HG03442 (cell line): ENCODE results near the gene PSMB2.
A peak's percentile ranks its signal among the peaks of the same experiment; 100 is the strongest.
"Not testable (repeated sequence)": the region's sequence is repeated elsewhere in the genome, so short reads cannot be mapped to it uniquely, and the experiment has no call there.

Experiments used
- ATAC-seq: cut with Tn5 transposase; IDR thresholded peaks from one replicate; pipeline ENCODE4 v1.9.1; 2021; ENCODE audit warnings: mild to moderate bottlenecking, moderate library complexity; ENCODE audit not compliant: unreplicated experiment

Gene PSMB2

DNA sequence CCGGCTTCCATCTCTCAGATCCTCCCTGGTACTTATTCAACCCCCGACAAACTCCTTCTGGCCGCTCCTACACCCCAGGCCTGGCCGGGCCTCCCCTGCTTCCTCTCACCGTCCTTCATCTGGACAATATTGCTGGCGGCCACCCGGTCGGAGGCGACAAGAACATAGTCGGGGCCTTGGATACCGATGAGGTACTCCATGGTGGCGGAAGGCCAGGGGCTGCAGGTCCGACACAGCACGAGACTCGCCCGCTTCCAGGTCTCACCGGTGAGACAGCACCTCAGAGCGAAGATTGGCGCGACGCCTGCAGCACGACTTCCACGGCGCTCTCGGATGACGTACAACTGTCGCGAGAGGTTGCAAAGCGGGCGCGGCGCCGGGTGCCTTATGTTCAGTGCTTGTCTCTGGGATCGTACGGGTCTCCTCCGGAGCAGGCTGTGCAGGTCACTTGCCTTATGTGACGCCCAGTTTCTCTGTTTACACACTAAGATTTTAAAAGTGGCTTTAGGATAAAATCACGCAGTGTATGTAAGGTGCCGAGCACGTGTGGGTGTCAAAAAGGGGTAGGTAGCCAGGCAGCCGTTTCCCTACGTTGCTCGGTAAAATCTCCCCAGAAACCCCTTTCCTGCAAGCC, at the start of gene PSMB2:
PSMB2 (minus strand) TSS at position 294 of the 634 bp plus-strand sequence; CDS start at position 200, 94 bp downstream.
- ATAC-seq = peak; percentile 72

DNA sequence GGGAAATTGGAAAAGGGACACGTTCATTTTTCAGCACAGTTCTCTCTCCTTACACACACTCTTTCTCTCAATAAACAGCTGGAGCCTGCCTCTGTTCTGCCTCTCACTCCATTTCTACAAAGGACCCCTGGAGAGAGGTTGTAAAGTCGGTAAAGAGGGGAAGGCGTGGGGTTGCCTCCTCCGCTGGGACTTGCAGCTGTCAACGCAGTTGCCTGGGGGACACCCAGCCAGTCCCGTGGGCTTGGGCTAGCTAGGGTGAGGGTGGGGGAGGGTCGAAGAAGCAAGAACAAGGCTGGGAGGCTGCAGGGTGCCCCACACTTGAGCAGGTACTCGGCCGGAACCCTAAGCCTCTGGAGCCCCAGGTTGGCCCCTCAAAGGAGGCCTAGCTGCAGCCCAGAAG, 49.8 kb upstream of the PSMB2 start:
- no peak for ATAC-seq

DNA sequence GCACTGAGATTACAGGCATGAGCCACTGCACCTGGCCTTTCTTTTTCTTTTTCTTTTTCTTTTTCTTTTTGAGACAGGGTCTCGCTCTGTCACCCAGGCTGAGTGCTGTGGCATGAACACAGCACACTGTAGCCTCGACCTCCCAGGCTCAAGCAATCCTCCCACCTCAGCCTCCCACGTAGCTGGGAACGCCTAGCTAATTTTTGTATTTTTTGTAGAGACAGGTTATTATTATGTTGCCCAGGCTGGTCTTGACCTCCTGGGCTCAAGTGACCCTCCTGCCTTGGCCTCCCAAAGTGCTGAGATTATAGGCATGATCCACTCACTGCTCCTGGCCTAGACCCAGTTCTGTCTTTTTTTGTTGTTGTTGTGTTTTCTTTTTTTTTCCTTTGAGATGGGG, 48.8 kb upstream of the PSMB2 start:
- not testable (repeated sequence) for ATAC-seq

DNA sequence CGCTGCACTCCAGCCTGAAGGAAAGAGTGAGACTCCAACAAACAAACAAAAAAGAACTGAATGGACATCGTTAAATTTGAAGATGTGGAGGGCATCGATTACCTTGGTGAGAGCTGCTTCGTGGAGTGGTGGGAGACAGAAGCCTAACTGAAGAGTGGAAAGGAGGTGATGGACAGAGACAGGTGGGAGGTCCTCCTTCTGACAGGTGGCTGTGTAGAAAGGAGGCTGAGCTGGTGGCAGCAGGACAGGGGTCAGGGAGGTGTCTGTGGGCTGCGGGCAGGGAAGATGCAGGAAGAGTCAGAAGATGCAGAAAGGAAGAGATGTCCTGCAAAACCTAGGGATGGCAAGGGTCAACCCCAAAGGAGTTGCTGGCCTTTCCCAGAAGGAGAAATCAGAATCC, 46.8 kb upstream of the PSMB2 start:
- no peak for ATAC-seq

DNA sequence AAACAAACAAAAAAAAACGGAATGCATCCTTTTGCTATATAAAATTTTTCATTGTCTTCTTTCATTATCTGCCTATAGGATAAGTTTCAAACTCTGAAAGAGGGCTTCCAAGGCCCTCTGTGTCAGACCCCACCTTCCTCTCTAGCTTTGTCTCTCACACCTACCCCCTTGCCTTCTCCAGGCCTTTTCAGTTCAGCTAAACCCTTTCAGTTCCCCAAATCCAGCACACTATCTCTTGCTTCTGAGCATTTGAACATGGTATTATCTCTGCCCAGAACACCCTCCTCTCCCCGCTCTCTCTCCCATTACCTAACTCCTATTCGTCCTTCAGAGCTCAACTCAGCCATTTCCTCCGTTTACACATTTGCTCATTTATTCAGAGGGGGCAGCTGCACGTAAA, 41.7 kb upstream of the PSMB2 start:
- ATAC-seq = no peak

DNA sequence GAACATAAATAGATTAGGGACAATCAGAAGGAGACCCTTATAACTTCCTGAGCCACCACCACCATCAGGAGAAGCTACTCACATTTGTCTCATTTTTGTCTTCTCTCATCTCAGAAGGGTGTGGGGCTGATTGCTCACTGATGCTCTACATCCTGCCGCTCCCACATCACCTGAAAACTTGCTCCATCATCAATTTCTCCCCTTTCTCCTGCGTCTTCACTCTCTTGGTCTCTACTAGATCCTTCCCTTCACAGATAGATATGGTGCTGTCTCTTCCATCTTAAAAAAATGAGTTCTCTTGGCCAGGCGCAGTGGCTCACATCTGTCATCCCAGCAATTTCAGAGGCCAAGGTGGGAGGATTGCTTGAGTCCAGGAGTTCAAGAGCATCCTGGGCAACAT, 38.9 kb upstream of the PSMB2 start:
- no peak for ATAC-seq

DNA sequence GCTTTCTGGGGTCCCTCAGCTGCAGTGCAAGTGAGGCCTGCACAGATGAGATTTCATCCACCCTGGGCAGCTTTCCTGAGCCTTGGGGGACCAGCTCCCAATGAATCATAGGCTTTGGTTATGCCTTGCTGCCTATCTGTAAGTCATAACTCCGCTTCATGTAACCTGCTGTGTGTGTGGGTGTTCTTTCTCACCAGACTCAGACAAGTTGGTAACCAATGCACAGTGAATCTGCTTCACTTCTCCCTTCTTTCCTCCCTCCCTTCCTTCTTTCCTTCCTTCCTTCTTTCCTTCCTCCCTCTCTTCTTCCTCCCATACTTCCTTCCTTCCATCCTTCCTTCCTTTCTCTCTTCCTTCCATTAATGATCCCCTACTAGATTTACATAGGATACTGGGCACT, 34.4 kb upstream of the PSMB2 start:
- ATAC-seq = no peak

DNA sequence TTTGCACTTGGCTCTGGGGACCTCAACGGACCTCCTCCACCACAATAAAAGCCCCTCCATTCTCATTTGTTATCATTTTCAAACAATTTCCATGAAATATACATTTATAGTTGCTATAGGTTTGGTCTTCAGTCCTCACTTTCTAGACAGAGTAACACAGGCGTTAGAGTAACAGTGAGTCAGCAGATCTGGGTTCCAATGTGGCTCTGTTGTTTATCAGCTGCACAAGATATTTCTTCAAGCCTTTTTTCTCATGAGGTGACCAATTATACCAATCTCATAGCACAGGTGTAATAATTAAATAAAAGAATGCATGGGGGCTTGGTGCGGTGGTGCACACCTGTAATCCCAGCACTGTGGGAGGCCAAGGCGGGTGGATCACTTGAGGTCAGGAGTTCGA, 32.8 kb upstream of the PSMB2 start:
- no peak for ATAC-seq

DNA sequence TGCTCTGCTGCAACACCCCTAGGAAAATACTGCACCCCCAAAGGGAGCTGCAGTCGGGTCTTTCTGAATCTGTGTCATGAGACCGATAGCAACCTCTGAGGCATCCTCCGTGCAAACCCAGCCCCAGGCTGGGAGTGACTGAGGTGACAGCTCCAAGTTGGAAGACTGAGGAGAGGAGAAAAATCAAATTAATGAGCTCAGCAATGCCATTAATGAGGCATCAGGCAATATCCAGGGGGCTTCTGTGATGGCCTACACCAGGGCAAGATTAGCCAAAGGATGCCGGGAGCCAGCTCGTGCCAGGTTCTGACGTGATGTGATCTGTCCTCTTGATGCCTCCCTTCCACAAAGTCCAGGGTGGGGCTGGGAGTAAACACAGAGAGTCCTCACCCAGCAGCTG, 30.8 kb upstream of the PSMB2 start:
- ATAC-seq = no peak

DNA sequence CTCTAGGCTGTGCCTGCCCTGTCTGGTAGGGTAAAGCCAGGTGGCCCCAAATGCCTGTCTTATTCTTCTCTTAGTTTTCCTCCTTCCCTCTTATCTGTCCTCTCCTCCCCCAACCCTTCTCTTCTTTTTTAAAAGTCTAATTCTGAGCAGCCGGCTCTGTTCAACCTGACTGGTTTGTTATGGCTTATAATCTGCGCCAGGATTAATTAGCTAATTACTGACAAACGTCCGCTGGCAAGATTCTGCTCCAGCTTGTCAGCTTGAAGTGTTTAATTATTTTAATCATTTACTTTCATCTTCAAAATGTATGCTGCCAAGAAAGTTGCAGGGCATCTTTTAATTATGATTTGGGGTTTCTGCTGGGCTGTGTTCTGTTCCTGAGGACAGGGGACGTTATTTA, 27.2 kb upstream of the PSMB2 start:
- ATAC-seq = no peak

DNA sequence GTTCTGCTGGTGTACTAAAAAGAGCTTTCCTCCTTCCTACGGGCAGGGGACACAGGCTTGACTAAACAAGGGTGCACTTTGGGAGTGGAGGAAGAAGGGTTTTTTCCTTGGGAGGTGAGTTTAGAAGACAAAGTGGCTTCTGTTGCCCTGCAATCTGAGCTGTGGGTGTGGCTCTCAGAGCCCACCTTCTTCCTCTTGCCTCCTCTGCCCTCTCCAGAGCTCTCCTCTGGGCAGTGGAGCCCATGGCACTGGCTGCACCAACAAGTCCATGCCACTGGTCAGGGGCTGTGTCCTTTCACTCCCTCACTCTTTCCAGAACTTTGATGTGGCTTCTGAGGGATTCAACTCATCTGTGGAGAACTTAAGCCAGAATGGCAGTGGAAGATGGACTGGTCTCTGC, 25.6 kb upstream of the PSMB2 start:
- no peak for ATAC-seq

DNA sequence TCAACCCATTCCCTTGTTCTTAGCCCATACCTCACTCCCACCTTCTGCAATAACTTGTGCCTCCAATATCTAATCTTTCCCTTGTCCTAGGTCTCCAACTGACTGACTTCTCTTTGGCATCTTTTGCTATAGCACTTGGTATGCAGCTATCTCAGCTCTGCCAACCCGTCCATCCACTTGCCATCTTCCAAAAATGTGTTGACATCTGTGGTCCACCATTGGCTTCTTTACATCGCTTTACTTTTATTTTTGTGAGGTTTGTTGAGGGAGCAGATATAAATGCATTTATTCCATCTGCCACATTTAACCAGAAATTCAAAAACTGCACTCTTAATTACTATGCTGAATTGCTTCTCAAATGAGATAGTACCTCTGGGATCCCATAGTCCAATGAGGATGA, 24.9 kb upstream of the PSMB2 start:
- no peak for ATAC-seq

DNA sequence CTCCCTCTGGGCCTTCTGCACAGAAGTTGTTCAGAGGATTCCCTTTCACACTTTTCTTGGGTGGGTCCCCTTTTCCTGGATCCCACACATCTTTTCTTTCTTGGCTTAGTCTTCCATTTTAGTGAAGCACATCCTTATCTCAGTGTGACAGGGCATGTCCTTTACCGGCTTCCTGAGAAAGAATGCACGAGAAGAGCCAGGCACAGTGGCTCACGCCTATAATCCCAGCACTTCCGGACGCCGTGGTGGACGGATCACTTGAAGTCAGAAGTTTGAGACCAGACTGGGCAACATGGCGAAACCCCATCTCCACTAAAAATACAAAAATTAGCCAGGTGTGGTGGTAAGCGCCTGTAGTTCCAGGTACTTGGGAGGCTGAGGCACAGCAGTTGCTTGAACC, 22.1 kb upstream of the PSMB2 start:
- no peak for ATAC-seq

DNA sequence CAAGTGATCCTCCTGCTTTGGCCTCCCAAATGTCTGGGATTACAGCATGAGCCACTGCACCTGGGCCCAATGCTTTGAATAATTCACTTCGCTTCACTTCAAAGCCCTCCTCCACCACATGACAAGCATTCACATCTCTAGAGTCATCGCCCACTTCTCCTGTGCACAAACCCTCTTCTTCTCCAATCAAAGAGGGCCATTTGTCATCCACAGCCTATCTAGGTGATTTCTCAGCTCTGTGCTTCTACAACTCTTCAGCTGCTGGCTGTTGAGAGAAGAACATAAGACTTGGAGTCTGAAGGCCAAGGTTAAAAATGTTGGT, 20.1 kb upstream of the PSMB2 start:
- ATAC-seq = no peak

DNA sequence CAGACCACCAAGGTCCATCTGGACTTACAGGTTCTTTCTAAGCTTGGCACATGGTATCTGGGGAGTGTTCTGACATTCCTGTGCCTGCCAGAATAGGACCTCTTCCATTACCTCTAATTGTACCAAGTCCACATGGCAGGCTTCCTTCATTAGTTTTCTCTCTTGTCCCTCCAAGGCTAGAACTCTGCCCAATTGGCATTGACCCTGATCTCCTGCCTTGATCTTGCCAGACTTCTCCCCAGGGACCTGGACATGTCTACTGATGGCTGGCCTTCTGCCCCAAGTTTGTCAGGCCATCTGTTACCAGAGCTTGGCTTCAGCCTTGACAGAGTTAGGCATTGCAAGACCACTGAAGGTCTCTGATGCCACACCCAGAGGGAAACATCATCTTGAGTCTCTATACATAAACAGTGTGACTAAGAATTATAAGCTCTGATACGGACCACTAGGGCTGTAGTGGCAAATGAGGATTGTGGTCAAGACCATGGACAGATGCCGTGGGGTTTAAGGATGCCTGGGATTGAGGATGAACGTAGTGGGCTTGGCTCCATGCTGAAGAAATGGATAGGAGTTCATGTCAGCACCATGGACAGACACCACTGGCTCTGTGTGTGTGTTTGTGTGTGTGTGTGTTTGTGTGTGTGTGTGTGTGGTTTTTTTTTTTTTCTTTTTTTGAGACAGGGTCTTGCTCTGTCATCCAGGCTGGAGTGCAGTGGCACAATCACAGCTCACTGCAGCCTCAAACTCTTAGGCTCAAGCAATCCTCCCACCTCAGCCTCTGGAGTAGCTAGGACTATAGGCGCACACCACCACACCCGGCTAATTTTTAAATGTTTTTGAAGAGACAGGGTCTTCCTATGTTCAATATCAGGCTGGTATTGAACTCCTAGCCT, 19.5 kb upstream of the PSMB2 start:
- no peak for ATAC-seq

DNA sequence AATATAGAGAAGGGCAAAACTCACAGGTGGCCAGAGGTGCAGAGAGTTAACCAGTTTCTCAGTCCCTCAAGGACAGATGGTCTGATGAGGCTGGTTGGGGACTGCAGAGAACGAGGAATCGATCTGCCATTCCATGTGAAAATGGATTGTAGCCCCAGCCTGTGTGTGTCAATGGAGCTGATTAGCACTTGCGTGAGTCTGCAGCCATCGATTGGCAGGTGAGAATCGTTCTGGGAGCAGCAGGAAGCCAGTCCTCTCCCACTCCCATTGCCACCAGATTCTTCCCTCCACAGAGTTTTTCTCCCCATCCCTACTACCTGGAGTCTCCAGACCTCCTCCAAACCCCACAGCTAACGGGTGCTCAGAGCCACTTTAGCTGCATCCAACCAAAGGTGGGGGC, 18.3 kb upstream of the PSMB2 start:
- ATAC-seq = no peak

DNA sequence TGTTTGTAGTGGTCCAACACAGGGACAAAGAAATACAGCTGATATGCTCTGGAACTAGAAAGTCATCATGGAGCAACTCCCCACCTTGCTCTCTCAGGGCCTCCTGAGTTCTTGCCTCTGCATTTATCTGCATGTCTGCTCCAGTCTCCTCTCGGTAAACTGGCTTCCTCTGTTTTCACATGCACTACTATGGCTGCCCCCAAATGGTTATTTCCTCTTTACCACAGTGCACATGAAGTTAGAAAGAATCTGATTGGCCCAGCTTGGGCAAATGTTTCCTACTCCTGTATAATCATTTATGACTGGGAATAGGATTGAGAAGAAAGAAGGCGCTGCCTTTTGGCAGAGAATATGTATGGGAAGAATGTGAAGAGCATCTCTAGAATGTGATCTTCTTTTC, 16.5 kb upstream of the PSMB2 start:
- no peak for ATAC-seq

DNA sequence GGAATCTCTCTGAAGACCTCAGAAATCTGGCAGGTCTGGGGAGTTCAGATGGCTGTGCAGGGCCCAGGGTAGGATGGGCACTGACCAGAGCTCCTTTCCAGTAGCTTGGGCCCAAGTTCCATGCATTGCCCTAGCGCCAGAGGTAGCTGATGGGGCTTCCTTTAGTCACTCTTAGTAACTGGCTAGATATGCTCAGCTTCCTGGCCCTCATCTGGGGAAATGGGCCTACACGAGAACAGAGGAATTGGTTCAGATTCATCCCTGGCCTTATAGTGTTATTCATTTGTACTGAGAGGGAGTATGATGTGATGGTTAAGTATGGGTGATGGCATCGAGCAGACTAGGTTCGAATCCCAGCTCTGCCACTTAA, 15.5 kb upstream of the PSMB2 start:
- no peak for ATAC-seq

DNA sequence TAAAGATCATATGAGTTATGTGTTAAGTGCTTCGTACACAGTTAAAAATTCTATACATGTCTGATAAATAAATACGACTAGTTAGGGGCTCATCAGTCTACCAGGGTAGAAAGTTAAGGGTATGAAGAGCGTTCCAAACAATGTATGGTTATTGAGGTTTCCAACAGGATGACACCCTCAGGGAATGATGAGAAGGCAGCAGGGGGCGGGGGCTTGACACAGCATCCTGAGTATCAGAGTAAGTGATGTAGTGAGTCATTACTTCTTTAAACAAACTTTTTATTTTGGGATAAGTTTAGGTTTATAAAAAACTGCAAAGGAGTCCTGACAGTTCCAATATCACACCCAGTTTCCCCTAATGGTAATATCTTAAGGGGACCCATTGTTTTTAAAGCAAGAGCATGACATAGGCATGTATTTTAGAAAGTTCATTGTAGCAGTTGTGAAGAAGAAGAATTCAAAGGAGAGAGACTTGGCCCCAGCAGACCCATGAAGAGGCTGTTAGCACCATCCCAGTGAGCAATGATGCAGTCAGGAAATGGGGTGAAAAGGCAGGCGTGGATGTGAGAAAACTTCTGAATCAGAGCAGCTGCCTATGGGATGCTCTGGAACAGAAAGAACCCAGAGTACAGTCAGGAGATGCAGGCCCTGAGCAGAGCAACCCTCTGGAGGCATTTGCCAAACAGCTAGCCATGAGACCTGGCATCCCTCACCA, 15.0 kb upstream of the PSMB2 start:
- no peak for ATAC-seq

DNA sequence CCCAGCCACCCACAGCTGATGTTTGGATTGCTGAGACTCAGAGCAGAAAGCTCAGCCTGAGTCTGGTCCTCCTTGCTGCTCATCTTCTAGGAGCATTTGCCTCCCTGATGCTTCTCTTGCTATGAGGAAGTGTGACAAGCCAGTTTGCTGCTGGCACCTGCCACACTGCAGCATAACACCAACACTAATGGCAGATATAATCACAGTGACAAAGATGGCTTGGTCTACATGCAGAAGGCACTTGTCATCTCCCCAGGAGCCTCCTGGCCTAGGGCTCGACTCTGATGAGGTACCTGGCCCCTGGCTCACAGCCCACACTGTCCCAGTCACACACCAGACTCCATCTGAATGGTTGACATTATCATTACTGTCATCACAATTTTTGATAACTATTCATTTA, 13.9 kb upstream of the PSMB2 start:
- ATAC-seq = no peak

DNA sequence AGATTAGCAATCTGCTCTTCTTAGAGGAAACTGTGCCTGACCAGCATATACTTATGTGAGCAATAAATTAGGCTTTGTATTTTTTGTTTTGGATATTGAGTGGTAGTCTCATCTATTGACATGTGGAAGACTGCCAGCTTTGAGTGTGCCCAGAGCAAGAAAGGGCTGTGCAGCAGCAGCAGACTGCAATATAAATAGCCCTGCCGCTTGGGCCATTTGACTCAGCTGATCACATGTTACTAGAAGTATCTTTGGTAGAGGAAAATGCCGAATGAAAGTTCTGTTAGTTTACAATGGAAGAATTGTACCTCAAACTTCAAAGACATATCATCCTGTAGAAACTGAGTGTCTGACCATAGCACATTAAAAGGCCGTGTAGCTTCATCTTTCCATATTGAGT, 9.1 kb upstream of the PSMB2 start:
- no peak for ATAC-seq

DNA sequence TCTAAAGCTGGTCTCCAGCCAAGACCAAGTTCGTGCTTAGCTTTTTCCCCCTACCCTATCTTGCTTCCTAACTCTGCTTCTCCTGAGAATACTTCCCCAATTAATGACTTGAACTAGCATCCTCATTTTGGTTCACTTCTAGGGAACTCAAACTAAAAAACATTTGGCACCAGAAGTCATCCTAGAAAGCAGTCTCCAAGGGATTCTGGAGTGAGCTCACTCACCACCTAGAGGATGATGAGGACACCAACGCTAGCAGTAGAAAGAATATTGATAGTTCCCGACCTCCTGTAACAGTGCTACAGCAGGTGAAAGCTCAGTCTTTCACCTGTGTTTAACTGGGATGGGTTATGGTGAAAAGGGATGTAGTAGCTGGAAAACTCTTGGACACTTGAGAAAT, 4.7 kb upstream of the PSMB2 start:
- ATAC-seq = no peak
